ENCODE data around the gene ILF2.

- no peak for TF ChIP-seq CEBPB (IDR thresholded peaks at IDR 0.05)
- TF ChIP-seq FOXM1 (IDR thresholded peaks at IDR 0.05; ENCODE audit: borderline replicate concordance, low read depth), result no peak
- TF ChIP-seq, protein P1, sequence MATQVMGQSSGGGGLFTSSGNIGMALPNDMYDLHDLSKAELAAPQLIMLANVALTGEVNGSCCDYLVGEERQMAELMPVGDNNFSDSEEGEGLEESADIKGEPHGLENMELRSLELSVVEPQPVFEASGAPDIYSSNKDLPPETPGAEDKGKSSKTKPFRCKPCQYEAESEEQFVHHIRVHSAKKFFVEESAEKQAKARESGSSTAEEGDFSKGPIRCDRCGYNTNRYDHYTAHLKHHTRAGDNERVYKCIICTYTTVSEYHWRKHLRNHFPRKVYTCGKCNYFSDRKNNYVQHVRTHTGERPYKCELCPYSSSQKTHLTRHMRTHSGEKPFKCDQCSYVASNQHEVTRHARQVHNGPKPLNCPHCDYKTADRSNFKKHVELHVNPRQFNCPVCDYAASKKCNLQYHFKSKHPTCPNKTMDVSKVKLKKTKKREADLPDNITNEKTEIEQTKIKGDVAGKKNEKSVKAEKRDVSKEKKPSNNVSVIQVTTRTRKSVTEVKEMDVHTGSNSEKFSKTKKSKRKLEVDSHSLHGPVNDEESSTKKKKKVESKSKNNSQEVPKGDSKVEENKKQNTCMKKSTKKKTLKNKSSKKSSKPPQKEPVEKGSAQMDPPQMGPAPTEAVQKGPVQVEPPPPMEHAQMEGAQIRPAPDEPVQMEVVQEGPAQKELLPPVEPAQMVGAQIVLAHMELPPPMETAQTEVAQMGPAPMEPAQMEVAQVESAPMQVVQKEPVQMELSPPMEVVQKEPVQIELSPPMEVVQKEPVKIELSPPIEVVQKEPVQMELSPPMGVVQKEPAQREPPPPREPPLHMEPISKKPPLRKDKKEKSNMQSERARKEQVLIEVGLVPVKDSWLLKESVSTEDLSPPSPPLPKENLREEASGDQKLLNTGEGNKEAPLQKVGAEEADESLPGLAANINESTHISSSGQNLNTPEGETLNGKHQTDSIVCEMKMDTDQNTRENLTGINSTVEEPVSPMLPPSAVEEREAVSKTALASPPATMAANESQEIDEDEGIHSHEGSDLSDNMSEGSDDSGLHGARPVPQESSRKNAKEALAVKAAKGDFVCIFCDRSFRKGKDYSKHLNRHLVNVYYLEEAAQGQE (IDR thresholded peaks at IDR 0.05; ENCODE audit: low read depth), result no peak
- TF ChIP-seq TCF12 (IDR thresholded peaks at IDR 0.05; ENCODE audit: low read depth), result no peak
Measured at GRCh38 chr1:153659656-153660055, 11.1 kb downstream of the ILF2 start.
